ENCODE measurements around the gene ERC1.

ERC1 gene

DNA sequence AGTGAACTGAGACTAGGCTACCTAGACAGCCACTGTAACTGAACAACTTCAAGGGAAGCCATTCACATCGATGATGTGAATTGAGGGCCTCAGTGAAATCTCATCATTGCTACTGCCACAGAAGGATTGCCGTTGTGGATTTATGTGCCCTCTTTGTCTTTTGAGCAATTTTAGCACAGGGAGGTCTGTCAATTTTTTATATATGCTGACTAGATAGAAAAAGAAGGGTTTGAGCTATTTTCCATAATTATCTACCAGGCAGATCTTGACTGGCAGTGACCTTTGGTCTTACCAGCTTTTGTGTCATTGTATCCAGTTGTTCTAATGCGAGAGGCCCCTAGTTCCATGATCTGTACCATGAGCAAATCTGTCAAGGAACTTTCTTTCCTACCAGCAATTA, 179.4 kb downstream of the ERC1 start:
- no peak for TF ChIP-seq EZH2phosphoT487 (IDR thresholded peaks at IDR 0.05; ENCODE audit: borderline replicate concordance, low read length)
- no peak for TF ChIP-seq CTCF (IDR thresholded peaks at IDR 0.05; ENCODE audit: low read depth, low read length, poor library complexity, severe bottlenecking)
- no peaks in the 10 kb centered on the region for H3K36me3 ChIP-seq (ENCODE audit: control insufficient read depth, low read length)
- H3K27ac ChIP-seq (ENCODE audit: low read depth, low read length) = no peak overlapping the region
- H3K79me2 ChIP-seq (ENCODE audit: control insufficient read depth, low read length) = no peaks in the 10 kb centered on the region
- H3K9me3 ChIP-seq (ENCODE audit: control insufficient read depth, insufficient read depth, low read length) = no peaks in the 10 kb centered on the region
- no peaks in the 10 kb centered on the region for H3K9me2 ChIP-seq (replicated peaks; ENCODE audit: control insufficient read depth, low read length)
- no peaks in the 10 kb centered on the region for H4K20me1 ChIP-seq (ENCODE audit: control insufficient read depth, insufficient read depth, low read depth, low read length)
- no peak overlapping the region for H3K4me3 ChIP-seq (ENCODE audit: low read length)
- H3K4me1 ChIP-seq (ENCODE audit: control insufficient read depth, low read length) = peaks cover 15% of the 10 kb centered on the region
- H3F3A ChIP-seq (ENCODE audit: control insufficient read depth, insufficient read depth) = no peaks in the 10 kb centered on the region
- H3K4me2 ChIP-seq (ENCODE audit: low read length) = no peak overlapping the region
- H3K27me3 ChIP-seq (ENCODE audit: control insufficient read depth, low read length) = no peaks in the 10 kb centered on the region

DNA sequence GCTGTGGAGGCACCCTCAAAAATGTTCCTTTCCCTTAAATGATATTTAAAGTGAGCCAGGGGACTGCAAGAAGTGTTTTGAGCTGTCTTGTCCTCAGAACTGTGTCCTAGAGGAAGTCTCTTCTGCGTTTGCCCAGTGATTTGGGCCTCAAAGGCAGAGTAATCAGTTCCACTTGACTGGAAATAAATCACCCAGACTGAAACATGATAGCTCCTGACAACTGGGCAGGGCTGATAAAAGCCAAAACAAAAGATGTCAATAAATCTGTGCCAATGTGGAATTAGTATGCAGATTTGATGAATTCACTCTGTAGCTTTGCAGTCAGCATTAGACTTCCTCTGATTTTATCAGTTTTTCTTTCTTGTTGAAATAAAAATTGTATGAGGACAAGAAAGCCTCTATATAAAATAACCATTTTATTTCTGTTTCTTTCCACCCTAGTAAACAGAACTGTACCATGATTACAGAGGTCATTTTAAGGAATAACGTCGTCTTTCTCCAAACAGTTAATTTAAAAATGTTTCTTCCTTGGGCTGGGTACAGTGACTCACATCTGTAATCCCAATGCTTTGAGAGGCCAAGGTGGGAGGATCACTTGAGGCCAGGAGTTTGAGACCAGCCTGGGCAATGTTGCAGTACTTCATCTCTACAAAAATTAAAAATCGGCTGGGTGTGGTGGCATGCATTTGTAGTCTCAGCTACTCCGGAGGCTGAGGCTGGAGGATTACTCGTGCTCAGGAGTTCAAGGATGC, 180.8 kb downstream of the ERC1 start:
- H3K27me3 ChIP-seq (ENCODE audit: control insufficient read depth, low read length) = no peaks in the 10 kb centered on the region
- TF ChIP-seq CTCF (IDR thresholded peaks at IDR 0.05; ENCODE audit: low read depth, low read length, poor library complexity, severe bottlenecking) (no peak), EZH2phosphoT487 (IDR thresholded peaks at IDR 0.05; ENCODE audit: borderline replicate concordance, low read length) (no peak)
- H3K27ac ChIP-seq (ENCODE audit: low read depth, low read length) = no peak overlapping the region
- H3K4me2 ChIP-seq (ENCODE audit: low read length) = no peak overlapping the region
- H3K36me3 ChIP-seq (ENCODE audit: control insufficient read depth, low read length) = no peaks in the 10 kb centered on the region
- H3F3A ChIP-seq (ENCODE audit: control insufficient read depth, insufficient read depth) = no peaks in the 10 kb centered on the region
- H4K20me1 ChIP-seq (ENCODE audit: control insufficient read depth, insufficient read depth, low read depth, low read length) = no peaks in the 10 kb centered on the region
- H3K9me2 ChIP-seq (replicated peaks; ENCODE audit: control insufficient read depth, low read length) = no peaks in the 10 kb centered on the region
- no peaks in the 10 kb centered on the region for H3K79me2 ChIP-seq (ENCODE audit: control insufficient read depth, low read length)
- H3K4me1 ChIP-seq (ENCODE audit: control insufficient read depth, low read length) = peaks cover 15% of the 10 kb centered on the region
- H3K9me3 ChIP-seq (ENCODE audit: control insufficient read depth, insufficient read depth, low read length) = no peaks in the 10 kb centered on the region
- no peak overlapping the region for H3K4me3 ChIP-seq (ENCODE audit: low read length)

GRCh38 chr12:1173781-1174617, 183.0 kb downstream of the ERC1 start:
- Histone ChIP-seq H3K36me3 (ENCODE audit: control insufficient read depth, low read length) (no peaks in the 10 kb centered on the region), H3K4me3 (ENCODE audit: low read length) (no peak overlapping the region), H3F3A (ENCODE audit: control insufficient read depth, insufficient read depth) (no peaks in the 10 kb centered on the region), H3K4me2 (ENCODE audit: low read length) (no peak overlapping the region), H3K4me1 (ENCODE audit: control insufficient read depth, low read length) (peaks cover 15% of the 10 kb centered on the region), H3K27ac (ENCODE audit: low read depth, low read length) (no peak overlapping the region), H3K9me3 (ENCODE audit: control insufficient read depth, insufficient read depth, low read length) (no peaks in the 10 kb centered on the region), H3K27me3 (ENCODE audit: control insufficient read depth, low read length) (no peaks in the 10 kb centered on the region), H3K9me2 (replicated peaks; ENCODE audit: control insufficient read depth, low read length) (no peaks in the 10 kb centered on the region), H4K20me1 (ENCODE audit: control insufficient read depth, insufficient read depth, low read depth, low read length) (no peaks in the 10 kb centered on the region), H3K79me2 (ENCODE audit: control insufficient read depth, low read length) (no peaks in the 10 kb centered on the region)
- TF ChIP-seq EZH2phosphoT487 (IDR thresholded peaks at IDR 0.05; ENCODE audit: borderline replicate concordance, low read length) (no peak), CTCF (IDR thresholded peaks at IDR 0.05; ENCODE audit: low read depth, low read length, poor library complexity, severe bottlenecking) (no peak)

Measured in DOHH2 (cell line).